Astrocyte (in vitro differentiated cells and primary cell): ENCODE data around the gene SMAD3. TPM values are rescaled to one million over a fixed set of nuclear protein-coding genes. Genes with fewer than 3 reads are reported as not detected.

Experiments
- DNase-seq: peaks from one replicate; pipeline ENCODE4 v3.0.0-alpha.2; 2010; ENCODE audit warnings: low read depth
- FAIRE-seq: peaks from 2 replicates; lab custom pipeline; 2011; peaks lifted over from hg19 to GRCh38; lab: Jason Lieb, UNC
- H2AFZ ChIP-seq: 2 replicates; pipeline ENCODE4 v1.6.0; 2012; ENCODE audit warnings: low read depth, low read length, inconsistent platforms
- H3K27ac ChIP-seq: 2 replicates; pipeline ENCODE4 v1.5.1; 2011; ENCODE audit warnings: low read depth, low read length, inconsistent platforms
- H3K27me3 ChIP-seq: 2 replicates; pipeline ENCODE4 v1.6.0; 2011; ENCODE audit warnings: low read length, inconsistent platforms; ENCODE audit not compliant: insufficient read depth
- H3K36me3 ChIP-seq: 2 replicates; pipeline ENCODE4 v1.5.1; 2011; ENCODE audit warnings: low read length, inconsistent platforms; ENCODE audit not compliant: insufficient read depth
- H3K4me1 ChIP-seq: 2 replicates; pipeline ENCODE4 v1.5.1; 2011; ENCODE audit warnings: low read length, inconsistent platforms; ENCODE audit not compliant: insufficient read depth
- H3K4me2 ChIP-seq: 2 replicates; pipeline ENCODE4 v1.6.0; 2012; ENCODE audit warnings: low read length, inconsistent platforms
- H3K4me3 ChIP-seq: 2 replicates; pipeline ENCODE4 v1.5.1; 2011; ENCODE audit warnings: low read depth, mild to moderate bottlenecking, low read length, inconsistent platforms; ENCODE audit not compliant: insufficient read depth
- H3K79me2 ChIP-seq: 2 replicates; pipeline ENCODE4 v1.6.0; 2012; ENCODE audit warnings: mild to moderate bottlenecking, low read length, inconsistent platforms; ENCODE audit not compliant: insufficient read depth
- H3K9ac ChIP-seq: 2 replicates; pipeline ENCODE4 v1.6.0; 2012; ENCODE audit warnings: mild to moderate bottlenecking, low read length, inconsistent platforms
- H3K9me3 ChIP-seq: 2 replicates; pipeline ENCODE4 v1.5.1; 2012; ENCODE audit warnings: low read depth, mild to moderate bottlenecking, low read length, inconsistent platforms; ENCODE audit not compliant: insufficient read depth
- H4K20me1 ChIP-seq: 2 replicates; pipeline ENCODE4 v1.6.0; 2012; ENCODE audit warnings: low read length, inconsistent platforms; ENCODE audit not compliant: insufficient read depth
- H3K27ac Mint-ChIP-seq: one replicate; pipeline ENCODE4 v1.8.0; 2021; ENCODE audit warnings: mild to moderate bottlenecking, mixed read lengths; ENCODE audit not compliant: unreplicated experiment
- H3K27me3 Mint-ChIP-seq: one replicate; pipeline ENCODE4 v1.8.0; 2021; ENCODE audit warnings: low read depth, mixed read lengths; ENCODE audit not compliant: unreplicated experiment
- H3K36me3 Mint-ChIP-seq: one replicate; pipeline ENCODE4 v1.8.0; 2021; ENCODE audit warnings: low read depth, mixed read lengths; ENCODE audit not compliant: unreplicated experiment
- H3K4me1 Mint-ChIP-seq: one replicate; pipeline ENCODE4 v1.8.0; 2021; ENCODE audit warnings: low read depth, mixed read lengths; ENCODE audit not compliant: unreplicated experiment
- H3K4me3 Mint-ChIP-seq: one replicate; pipeline ENCODE4 v1.8.0; 2021; ENCODE audit warnings: mild to moderate bottlenecking, moderate library complexity, mixed read lengths; ENCODE audit not compliant: unreplicated experiment
- H3K9me3 Mint-ChIP-seq: one replicate; pipeline ENCODE4 v1.8.0; 2021; ENCODE audit warnings: mild to moderate bottlenecking, mixed read lengths; ENCODE audit not compliant: unreplicated experiment
- CTCF ChIP-seq: IDR thresholded peaks from 2 replicates; pipeline ENCODE4 v1.5.1; 2011; ENCODE audit warnings: low read depth, mild to moderate bottlenecking, inconsistent platforms, low read length, moderate library complexity; ENCODE audit not compliant: insufficient read depth
- EZH2 ChIP-seq: IDR thresholded peaks from 2 replicates; pipeline ENCODE4 v1.6.1; 2012; ENCODE audit warnings: mild to moderate bottlenecking, low read length, inconsistent platforms; ENCODE audit not compliant: insufficient read depth
- total RNA-seq: library from RNA; stranded (reverse); gene quantifications from 2 replicates; pipeline ENCODE4 v1.2.1, GENCODE V29; 2021

SMAD3 gene
- total RNA-seq, 1 donor from 2014 or later, result 78.0 TPM

DNA sequence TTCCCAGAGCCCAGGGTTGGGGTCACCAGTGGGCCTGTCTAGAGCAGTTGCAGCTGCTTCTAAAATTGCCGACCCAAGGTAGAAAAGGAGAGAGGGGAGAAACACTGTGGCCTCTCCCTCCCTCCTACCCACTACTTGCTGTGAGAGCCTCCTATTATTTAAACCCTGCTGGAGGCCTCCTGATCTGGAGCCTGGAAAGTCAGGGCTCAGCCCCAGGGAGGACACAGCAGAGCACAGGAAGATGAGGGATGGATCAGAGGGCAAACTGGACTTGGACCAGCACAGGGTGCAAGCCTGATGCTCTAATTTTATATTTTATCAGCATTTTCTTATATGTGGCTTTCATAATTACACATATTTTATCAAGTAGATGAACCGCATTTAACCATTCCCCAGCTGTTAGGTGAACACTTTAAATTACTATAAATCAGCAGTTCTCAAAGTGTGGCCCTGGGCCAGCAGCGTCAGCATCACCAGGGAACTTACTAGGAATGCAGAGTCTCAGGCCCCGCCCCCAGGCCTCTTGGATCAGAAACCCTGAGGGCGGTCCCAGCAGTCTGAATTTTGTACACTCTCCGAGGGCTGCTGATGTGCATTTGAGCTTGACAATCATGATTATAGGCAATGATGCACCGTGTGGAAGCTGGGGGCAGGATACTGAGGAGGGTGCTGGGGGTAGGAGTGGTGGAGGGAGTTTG lies 26.7 kb downstream of the SMAD3 start:
- no peak overlapping the region for H3K4me3 ChIP-seq
- peaks cover 51% of the 10 kb centered on the region for H3K4me1 Mint-ChIP-seq
- H3K9me3 Mint-ChIP-seq, result no peaks in the 10 kb centered on the region
- peak overlapping the region; percentile 47 for H3K27ac Mint-ChIP-seq
- peaks cover 92% of the 10 kb centered on the region for H4K20me1 ChIP-seq
- peaks cover 6% of the 10 kb centered on the region for H3K36me3 Mint-ChIP-seq
- no peak for FAIRE-seq
- no peak overlapping the region for H3K4me3 Mint-ChIP-seq
- H3K9me3 ChIP-seq, result no peaks in the 10 kb centered on the region
- peaks cover 6% of the 10 kb centered on the region for H3K36me3 ChIP-seq
- peak overlapping the region; percentile 71 for H3K4me2 ChIP-seq
- peaks cover 64% of the 10 kb centered on the region for H3K4me1 ChIP-seq
- peaks cover 96% of the 10 kb centered on the region for H3K79me2 ChIP-seq
- H2AFZ ChIP-seq, result no peak overlapping the region
- H3K27ac ChIP-seq, result peak overlapping the region; percentile 70
- H3K27me3 Mint-ChIP-seq, result no peaks in the 10 kb centered on the region
- H3K27me3 ChIP-seq, result no peaks in the 10 kb centered on the region
- TF ChIP-seq CTCF, result no peak
- TF ChIP-seq EZH2, result no peak
- no peak for DNase-seq
- peak overlapping the region; percentile 58 for H3K9ac ChIP-seq

- peak overlapping the region; percentile 47 for H3K27ac Mint-ChIP-seq
- H3K4me3 Mint-ChIP-seq, result no peak overlapping the region
- H3K9ac ChIP-seq, result peak overlapping the region; percentile 58
- no peaks in the 10 kb centered on the region for H3K27me3 ChIP-seq
- H3K4me2 ChIP-seq, result no peak overlapping the region
- H3K4me1 ChIP-seq, result peaks cover 64% of the 10 kb centered on the region
- peaks cover 92% of the 10 kb centered on the region for H4K20me1 ChIP-seq
- no peak overlapping the region for H3K4me3 ChIP-seq
- FAIRE-seq (no peak), DNase-seq (no peak)
- H3K36me3 Mint-ChIP-seq, result peaks cover 10% of the 10 kb centered on the region
- H3K79me2 ChIP-seq, result peaks cover 96% of the 10 kb centered on the region
- TF ChIP-seq EZH2 (no peak), CTCF (no peak)
- H3K27ac ChIP-seq, result no peak overlapping the region
- H3K9me3 ChIP-seq, result no peaks in the 10 kb centered on the region
- H3K36me3 ChIP-seq, result peaks cover 6% of the 10 kb centered on the region
- no peaks in the 10 kb centered on the region for H3K9me3 Mint-ChIP-seq
- no peaks in the 10 kb centered on the region for H3K27me3 Mint-ChIP-seq
- peaks cover 51% of the 10 kb centered on the region for H3K4me1 Mint-ChIP-seq
- no peak overlapping the region for H2AFZ ChIP-seq
These were observed 27.5 kb downstream of the SMAD3 start for GRCh38 chr15:67092752-67093503.
